ENCODE data around the gene MYO5C. TPM values are rescaled to one million over a fixed set of nuclear protein-coding genes. Genes with fewer than 3 reads are reported as not detected.

The MYO5C gene
- total RNA-seq, 1 donor = 0.36 TPM

- TF ChIP-seq CTCF (IDR thresholded peaks at IDR 0.05; ENCODE audit: insufficient read depth, low read length) = no peak
- no peak overlapping the region for H3K4me3 ChIP-seq (ENCODE audit: low read depth, low read length)
- DNase-seq (ENCODE audit: low read depth) = no peak
Observed at GRCh38 chr15:52220251-52220650, 75.4 kb downstream of the MYO5C start.

GRCh38 chr15:52218816-52219215 lies 76.8 kb downstream of the MYO5C start:
- TF ChIP-seq CTCF (IDR thresholded peaks at IDR 0.05; ENCODE audit: insufficient read depth, low read length) = no peak
- no peak overlapping the region for H3K4me3 ChIP-seq (ENCODE audit: low read depth, low read length)
- DNase-seq (ENCODE audit: low read depth) = no peak

GRCh38 chr15:52218371-52218770 lies 77.2 kb downstream of the MYO5C start:
- no peak overlapping the region for H3K4me3 ChIP-seq (ENCODE audit: low read depth, low read length)
- no peak for TF ChIP-seq CTCF (IDR thresholded peaks at IDR 0.05; ENCODE audit: insufficient read depth, low read length)
- no peak for DNase-seq (ENCODE audit: low read depth)

GRCh38 chr15:52217186-52217585 lies 78.4 kb downstream of the MYO5C start:
- no peak overlapping the region for H3K4me3 ChIP-seq (ENCODE audit: low read depth, low read length)
- no peak for TF ChIP-seq CTCF (IDR thresholded peaks at IDR 0.05; ENCODE audit: insufficient read depth, low read length)
- DNase-seq (ENCODE audit: low read depth) = no peak

- H3K4me3 ChIP-seq (ENCODE audit: low read depth, low read length) = no peak overlapping the region
- DNase-seq (ENCODE audit: low read depth) = no peak
- no peak for TF ChIP-seq CTCF (IDR thresholded peaks at IDR 0.05; ENCODE audit: insufficient read depth, low read length)
Observed at GRCh38 chr15:52214553-52214952, 81.1 kb downstream of the MYO5C start.

GRCh38 chr15:52213206-52213605 lies 82.4 kb downstream of the MYO5C start:
- no peak for TF ChIP-seq CTCF (IDR thresholded peaks at IDR 0.05; ENCODE audit: insufficient read depth, low read length)
- no peak for DNase-seq (ENCODE audit: low read depth)
- no peak overlapping the region for H3K4me3 ChIP-seq (ENCODE audit: low read depth, low read length)

GRCh38 chr15:52208306-52208946 lies 87.2 kb downstream of the MYO5C start:
- no peak overlapping the region for H3K4me3 ChIP-seq (ENCODE audit: low read depth, low read length)
- peak; percentile 68 for DNase-seq (ENCODE audit: low read depth)
- TF ChIP-seq CTCF (IDR thresholded peaks at IDR 0.05; ENCODE audit: insufficient read depth, low read length) = peak; percentile 82
